C1 segment of cervical spinal cord (tissue), 14 donors: Measurements from ENCODE around the gene OR10C1.

Experiments used
- DNase-seq, 14 donors: peaks; one replicate each; lab custom pipeline; 2025; lab: John Stamatoyannopoulos, UW

OR10C1 gene

GRCh38 chr6:29477923-29478450 is 38.9 kb downstream of the OR10C1 start:
- no peak for DNase-seq

- no peak for DNase-seq
Observed at GRCh38 chr6:29478740-29479139, 39.6 kb downstream of the OR10C1 start.

- no peak for DNase-seq
Observed at GRCh38 chr6:29479560-29479959, 40.5 kb downstream of the OR10C1 start.

GRCh38 chr6:29483186-29483585 is 44.1 kb downstream of the OR10C1 start:
- no peak for DNase-seq

- DNase-seq = no peak
Observed at GRCh38 chr6:29483735-29484134, 44.6 kb downstream of the OR10C1 start.

GRCh38 chr6:29486577-29486976 is 47.5 kb downstream of the OR10C1 start:
- no peak for DNase-seq

- no peak for DNase-seq
Observed at GRCh38 chr6:29487131-29487530, 48.0 kb downstream of the OR10C1 start.

GRCh38 chr6:29487660-29488059 is 48.6 kb downstream of the OR10C1 start, which contains the start of gene MAS1L:
Gene MAS1L (minus strand): TSS chr6:29487956. CDS start chr6:29487902, 54 bp downstream.
- no peak for DNase-seq

GRCh38 chr6:29488874-29489273 is 49.8 kb downstream of the OR10C1 start:
- DNase-seq = no peak

- DNase-seq = no peak
Observed at GRCh38 chr6:29489286-29489685, 50.2 kb downstream of the OR10C1 start.

- no peak for DNase-seq
Observed at GRCh38 chr6:29490055-29490454, 50.9 kb downstream of the OR10C1 start.

GRCh38 chr6:29490552-29490951 is 51.4 kb downstream of the OR10C1 start:
- no peak for DNase-seq
